IMR-90 (cell line): ENCODE measurements around the gene EPSTI1. TPM values are rescaled to one million over a fixed set of nuclear protein-coding genes. Genes with fewer than 3 reads are reported as not detected.

Experiments used
- ATAC-seq: fragments of 200-7000 bp; cut with Tn5 transposase; 2 replicates; pipeline ENCODE4 v1.9.1; 2020; ENCODE audit warnings: low read depth, mild to moderate bottlenecking, moderate library complexity
- BruUV-seq: library from RNA; stranded (reverse); fragments of 400-500 nt; replicated peaks from 2 replicates; lab custom pipeline; 2021; lab: Mats Ljungman, UMichigan
- CTCF ChIA-PET: fragments of 300-600 bp; formaldehyde crosslinking; extraction: SDS; loops from one replicate; lab custom pipeline; 2021; ENCODE audit warnings: antibody characterized with exemption; lab: Yijun Ruan, JAX
- POLR2A ChIA-PET: fragments of 300-600 bp; sonication (Branson Sonifier 250); formaldehyde crosslinking; loops from one replicate; lab custom pipeline; 2022; ENCODE audit warnings: antibody characterized with exemption; ENCODE audit not compliant: unreplicated experiment; lab: Charles Lee
- DNase-seq: peaks from one replicate; pipeline ENCODE4 v3.0.0; 2013
- H2AFZ ChIP-seq: replicated peaks from 2 replicates; pipeline ENCODE3; 2013; ENCODE audit warnings: low read length, mild to moderate bottlenecking; ENCODE audit not compliant: poor library complexity
- H2AK5ac ChIP-seq: 2 replicates; pipeline ENCODE4 v1.6.1; 2013; ENCODE audit warnings: low read depth, low read length, inconsistent platforms
- H2AK9ac ChIP-seq: replicated peaks from 2 replicates; pipeline ENCODE3; 2013; ENCODE audit warnings: mild to moderate bottlenecking, low read depth, low read length, moderate library complexity; ENCODE audit not compliant: poor library complexity
- H2BK120ac ChIP-seq: 2 replicates; pipeline ENCODE4 v1.6.1; 2013; ENCODE audit warnings: low read depth, low read length, inconsistent platforms
- H2BK15ac ChIP-seq: 3 replicates; pipeline ENCODE4 v1.6.1; 2013; ENCODE audit warnings: low read depth, low read length, inconsistent platforms
- H2BK20ac ChIP-seq: 2 replicates; pipeline ENCODE4 v1.6.1; 2013; ENCODE audit warnings: low read depth, mild to moderate bottlenecking, inconsistent platforms, low read length, moderate library complexity
- H2BK5ac ChIP-seq: 2 replicates; pipeline ENCODE4 v1.6.1; 2013; ENCODE audit warnings: mild to moderate bottlenecking, low read depth, low read length, inconsistent platforms; ENCODE audit not compliant: poor library complexity, severe bottlenecking
- H3K14ac ChIP-seq: replicated peaks from 2 replicates; pipeline ENCODE4 v1.6.1; 2013; ENCODE audit warnings: low read depth, low read length, inconsistent platforms
- H3K18ac ChIP-seq: 2 replicates; pipeline ENCODE4 v1.6.1; 2013; ENCODE audit warnings: low read depth, low read length, control low read depth
- H3K23ac ChIP-seq: 2 replicates; pipeline ENCODE4 v1.6.1; 2013; ENCODE audit warnings: low read depth, low read length, inconsistent platforms
- H3K27ac ChIP-seq: 2 replicates; pipeline ENCODE4 v1.5.1; 2013; ENCODE audit warnings: mild to moderate bottlenecking, control low read depth, low read length; ENCODE audit not compliant: insufficient read depth
- H3K27me3 ChIP-seq: 2 replicates; pipeline ENCODE4 v1.6.1; 2013; ENCODE audit warnings: low read length; ENCODE audit not compliant: control insufficient read depth, insufficient read depth
- H3K36me3 ChIP-seq: 2 replicates; pipeline ENCODE4 v1.6.1; 2013; ENCODE audit warnings: low read length, mixed read lengths; ENCODE audit not compliant: control insufficient read depth, insufficient read depth
- H3K4ac ChIP-seq: 2 replicates; pipeline ENCODE4 v1.6.1; 2013; ENCODE audit warnings: low read depth, low read length, inconsistent platforms
- H3K4me1 ChIP-seq: 2 replicates; pipeline ENCODE4 v1.6.1; 2013; ENCODE audit warnings: low read length, mixed read lengths; ENCODE audit not compliant: control insufficient read depth, insufficient read depth
- H3K4me2 ChIP-seq: 2 replicates; pipeline ENCODE4 v1.6.1; 2013; ENCODE audit warnings: low read depth, mild to moderate bottlenecking, control low read depth, low read length, moderate library complexity
- H3K4me3 ChIP-seq: 2 replicates; pipeline ENCODE4 v1.5.1; 2013; ENCODE audit warnings: low read depth, mild to moderate bottlenecking, control low read depth, low read length, moderate library complexity; ENCODE audit not compliant: insufficient read depth
- H3K56ac ChIP-seq: 2 replicates; pipeline ENCODE4 v1.6.1; 2013; ENCODE audit warnings: low read length, inconsistent platforms; ENCODE audit not compliant: insufficient read depth; ENCODE audit errors: extremely low read depth
- H3K79me1 ChIP-seq, 2 experiments: 2 replicates each; pipeline ENCODE4 v1.6.1; 2013; ENCODE audit warnings: low read length in 2 of 2, inconsistent platforms in 1 of 2, low read depth in 1 of 2
- H3K9ac ChIP-seq: 2 replicates; pipeline ENCODE4 v1.6.1; 2013; ENCODE audit warnings: low read depth, low read length, control low read depth
- H3K9me1 ChIP-seq: 2 replicates; pipeline ENCODE4 v1.6.1; 2013; ENCODE audit warnings: low read length, inconsistent platforms; ENCODE audit not compliant: insufficient read depth
- H3K9me3 ChIP-seq: 2 replicates; pipeline ENCODE4 v1.6.1; 2013; ENCODE audit warnings: low read length; ENCODE audit not compliant: control insufficient read depth, insufficient read depth
- H4K20me1 ChIP-seq: 2 replicates; pipeline ENCODE4 v1.6.1; 2013; ENCODE audit warnings: low read length, inconsistent platforms; ENCODE audit not compliant: insufficient read depth
- H4K5ac ChIP-seq: 2 replicates; pipeline ENCODE4 v1.6.1; 2013; ENCODE audit warnings: mild to moderate bottlenecking, low read depth, low read length, control low read depth
- H4K8ac ChIP-seq, 2 experiments: 2 replicates each; pipeline ENCODE4 v1.6.1; 2013; ENCODE audit warnings: low read depth in 2 of 2, low read length in 2 of 2, control low read depth in 1 of 2, inconsistent platforms in 1 of 2
- H4K91ac ChIP-seq: 2 replicates; pipeline ENCODE4 v1.6.1; 2013; ENCODE audit warnings: low read depth, low read length, inconsistent platforms; ENCODE audit not compliant: insufficient read depth
- BHLHE40 ChIP-seq: fragments of 150-350 bp; IDR thresholded peaks from 2 replicates; pipeline ENCODE4 v1.6.1; 2016; ENCODE audit warnings: mild to moderate bottlenecking, low read depth, low read length
- CHD1 ChIP-seq: IDR thresholded peaks from 2 replicates; pipeline ENCODE4 v1.6.1; 2012; ENCODE audit warnings: low read depth, low read length, improper control_type of control experiment
- MAFK ChIP-seq: IDR thresholded peaks from 2 replicates; pipeline ENCODE4 v1.6.1; 2012; ENCODE audit warnings: low read depth, low read length, improper control_type of control experiment
- MAZ ChIP-seq: IDR thresholded peaks from 2 replicates; pipeline ENCODE4 v1.6.1; 2012; ENCODE audit warnings: low read depth, mild to moderate bottlenecking, low read length, improper control_type of control experiment, moderate library complexity, borderline replicate concordance
- POLR2A ChIP-seq: IDR thresholded peaks from 2 replicates; pipeline ENCODE4 v1.6.1; 2012; ENCODE audit warnings: mild to moderate bottlenecking, low read depth, low read length
- RCOR1 ChIP-seq: IDR thresholded peaks from 2 replicates; pipeline ENCODE4 v1.6.1; 2012; ENCODE audit warnings: mild to moderate bottlenecking, low read length, improper control_type of control experiment; ENCODE audit not compliant: insufficient replicate concordance
- WGBS, 2 experiments: methylation state at CpG; one replicate each; pipeline versions ENCODE4 v1.1.5 to v1.1.7; 2013; ENCODE audit warnings: missing lambda C conversion rate in 2 of 2; ENCODE audit not compliant: insufficient read length in 1 of 2; ENCODE audit errors: extremely low coverage in 2 of 2; 5-methylcytosine and 5-hydroxymethylcytosine counted together
- dilution Hi-C: fragments of 300-500 bp; cut with HindIII; formaldehyde crosslinking; loops from one replicate; pipeline ENCODE4 v1.14.3; 2018; ENCODE audit warnings: low sequenced_read_pairs; ENCODE audit not compliant: unreplicated experiment
- in situ Hi-C: fragments of 300-500 bp; cut with MboI; formaldehyde crosslinking; loops from 3 replicates; pipeline ENCODE4 v1.14.3; 2019; ENCODE audit warnings: low sequenced_read_pairs, inconsistent platforms, mixed read lengths
- intact Hi-C: fragments of 100-400 bp; cut with micrococcal nuclease; formaldehyde crosslinking; loops from 2 replicates; pipeline ENCODE4 v1.10.0; 2022
- polyA plus RNA-seq, 3 experiments: library from polyadenylated mRNA; depleted of rRNA; stranded (reverse); fragments of >200 nt; gene quantifications; 2 replicates each; pipeline ENCODE4 v1.2.3, GENCODE V29; 2012; ENCODE audit warnings: low replicate concordance in 1 of 3
- total RNA-seq: library from RNA; depleted of rRNA; stranded (reverse); fragments of >200 nt; gene quantifications from 2 replicates; pipeline ENCODE4 v1.2.3, GENCODE V29; 2012
- TF ChIP-seq, protein P1 (sequence below): fragments of 150-350 bp; IDR thresholded peaks from 2 replicates; pipeline ENCODE4 v1.6.1; 2017; ENCODE audit warnings: mild to moderate bottlenecking, antibody characterized with exemption, low read length, low read depth
- TF ChIP-seq, protein P2 (sequence below): fragments of 150-350 bp; IDR thresholded peaks from 2 replicates; pipeline ENCODE4 v1.6.1; 2016; ENCODE audit warnings: low read depth, mild to moderate bottlenecking, low read length, moderate library complexity, borderline replicate concordance
- TF ChIP-seq, protein P3 (sequence below): conservative IDR thresholded peaks from 2 replicates; pipeline ENCODE4 v1.5.1; 2012; ENCODE audit warnings: mild to moderate bottlenecking, low read depth, low read length, improper control_type of control experiment

Gene EPSTI1
- total and polyA plus RNA-seq, 2 of the 4 experiments (the other 2 are of a cell fraction): 0.90 to 1.6 TPM

DNA sequence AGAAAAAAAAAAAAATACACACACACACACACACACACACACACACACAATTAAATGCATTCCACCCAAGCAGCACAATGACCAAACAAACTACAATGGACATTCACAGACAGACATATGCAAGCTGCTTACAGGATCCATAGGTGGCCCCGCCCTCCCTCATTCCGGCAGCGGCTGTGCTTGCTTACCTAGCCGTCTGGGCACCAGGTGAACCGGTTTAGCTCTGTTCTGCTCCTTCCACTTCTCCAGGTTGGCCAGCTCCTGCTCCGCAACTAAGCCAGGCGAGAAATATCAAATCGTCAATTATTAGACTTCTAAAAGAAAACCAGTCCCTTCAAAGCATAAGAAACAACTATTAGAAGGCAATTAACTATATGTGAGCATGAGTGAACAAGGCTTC, 23.1 kb downstream of the EPSTI1 start:
- BruUV-seq: no TSS peak
- Histone ChIP-seq H3K27ac (no peak overlapping the region), H3K36me3 (no peaks in the 10 kb centered on the region), H2BK120ac (no peak overlapping the region), H4K8ac (no peak overlapping the region; a peak in 1 of 4 replicates), H3K4ac (no peak overlapping the region), H3K23ac (no peak overlapping the region), H3K9me1 (no peaks in the 10 kb centered on the region), H4K20me1 (no peaks in the 10 kb centered on the region), H2BK15ac (no peak overlapping the region), H2AK9ac (no peak overlapping the region), H3K9me3 (no peaks in the 10 kb centered on the region), H2AK5ac (no peak overlapping the region), H3K56ac (no peak overlapping the region), H3K4me3 (no peak overlapping the region), H3K27me3 (no peaks in the 10 kb centered on the region), H3K14ac (no peak overlapping the region), H3K4me2 (no peak overlapping the region), H3K4me1 (peaks cover 15% of the 10 kb centered on the region), H4K5ac (no peak overlapping the region), H2BK5ac (no peak overlapping the region), H2BK20ac (no peak overlapping the region), H3K9ac (no peak overlapping the region), H3K79me1 (no peaks in the 10 kb centered on the region), H3K18ac (no peak overlapping the region), H4K91ac (no peak overlapping the region), H2AFZ (no peak overlapping the region)
- ChIA-PET POLR2A (no interaction called here), CTCF (interaction anchor here (1.3 to 1.5 kb wide), 2 partner anchors 12 to 14 kb away, joined by 3 read pairs; no protein-coding TSS in a partner anchor)
- DNase-seq (no peak), ATAC-seq (no peak)
- 64% methylated on average over 5 of the region's 8 CpGs; no CpG with 5 or more reads in 1 of the 2 experiments for WGBS, 2 experiments
- TF ChIP-seq MAFK: no peak
- TF ChIP-seq MAZ: no peak
- no peak for TF ChIP-seq BHLHE40
- TF ChIP-seq, protein P1, sequence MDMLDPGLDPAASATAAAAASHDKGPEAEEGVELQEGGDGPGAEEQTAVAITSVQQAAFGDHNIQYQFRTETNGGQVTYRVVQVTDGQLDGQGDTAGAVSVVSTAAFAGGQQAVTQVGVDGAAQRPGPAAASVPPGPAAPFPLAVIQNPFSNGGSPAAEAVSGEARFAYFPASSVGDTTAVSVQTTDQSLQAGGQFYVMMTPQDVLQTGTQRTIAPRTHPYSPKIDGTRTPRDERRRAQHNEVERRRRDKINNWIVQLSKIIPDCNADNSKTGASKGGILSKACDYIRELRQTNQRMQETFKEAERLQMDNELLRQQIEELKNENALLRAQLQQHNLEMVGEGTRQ: no peak
- no peak for TF ChIP-seq POLR2A
- TF ChIP-seq, protein P2, sequence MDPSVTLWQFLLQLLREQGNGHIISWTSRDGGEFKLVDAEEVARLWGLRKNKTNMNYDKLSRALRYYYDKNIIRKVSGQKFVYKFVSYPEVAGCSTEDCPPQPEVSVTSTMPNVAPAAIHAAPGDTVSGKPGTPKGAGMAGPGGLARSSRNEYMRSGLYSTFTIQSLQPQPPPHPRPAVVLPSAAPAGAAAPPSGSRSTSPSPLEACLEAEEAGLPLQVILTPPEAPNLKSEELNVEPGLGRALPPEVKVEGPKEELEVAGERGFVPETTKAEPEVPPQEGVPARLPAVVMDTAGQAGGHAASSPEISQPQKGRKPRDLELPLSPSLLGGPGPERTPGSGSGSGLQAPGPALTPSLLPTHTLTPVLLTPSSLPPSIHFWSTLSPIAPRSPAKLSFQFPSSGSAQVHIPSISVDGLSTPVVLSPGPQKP: no peak
- TF ChIP-seq RCOR1: no peak
- TF ChIP-seq, protein P3, sequence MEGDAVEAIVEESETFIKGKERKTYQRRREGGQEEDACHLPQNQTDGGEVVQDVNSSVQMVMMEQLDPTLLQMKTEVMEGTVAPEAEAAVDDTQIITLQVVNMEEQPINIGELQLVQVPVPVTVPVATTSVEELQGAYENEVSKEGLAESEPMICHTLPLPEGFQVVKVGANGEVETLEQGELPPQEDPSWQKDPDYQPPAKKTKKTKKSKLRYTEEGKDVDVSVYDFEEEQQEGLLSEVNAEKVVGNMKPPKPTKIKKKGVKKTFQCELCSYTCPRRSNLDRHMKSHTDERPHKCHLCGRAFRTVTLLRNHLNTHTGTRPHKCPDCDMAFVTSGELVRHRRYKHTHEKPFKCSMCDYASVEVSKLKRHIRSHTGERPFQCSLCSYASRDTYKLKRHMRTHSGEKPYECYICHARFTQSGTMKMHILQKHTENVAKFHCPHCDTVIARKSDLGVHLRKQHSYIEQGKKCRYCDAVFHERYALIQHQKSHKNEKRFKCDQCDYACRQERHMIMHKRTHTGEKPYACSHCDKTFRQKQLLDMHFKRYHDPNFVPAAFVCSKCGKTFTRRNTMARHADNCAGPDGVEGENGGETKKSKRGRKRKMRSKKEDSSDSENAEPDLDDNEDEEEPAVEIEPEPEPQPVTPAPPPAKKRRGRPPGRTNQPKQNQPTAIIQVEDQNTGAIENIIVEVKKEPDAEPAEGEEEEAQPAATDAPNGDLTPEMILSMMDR: no peak
- TF ChIP-seq CHD1: no peak
- intact Hi-C loops: loop anchor here (2.0 to 10.0 kb wide), 3 partner anchors 54 to 372 kb away; partner anchors contain the start of gene DNAJC15
- in situ Hi-C loops: no loop called here
- dilution Hi-C loops: no loop called here
